Endothelial cell of umbilical vein (primary cell): ENCODE data around the gene PDSS2. TPM values are rescaled to one million over a fixed set of nuclear protein-coding genes. Genes with fewer than 3 reads are reported as not detected.

Experiments
- BruUV-seq: library from RNA; stranded (reverse); fragments of 400-500 nt; replicated peaks from 2 replicates; lab custom pipeline; 2021; lab: Mats Ljungman, UMichigan
- CTCF ChIA-PET: fragments of 300-600, 350-600 bp; sonication (Branson Sonifier 250); formaldehyde crosslinking; loops from one replicate; lab custom pipeline; 2021; ENCODE audit warnings: antibody characterized with exemption, inconsistent platforms; lab: Charles Lee
- POLR2A ChIA-PET: fragments of 300-600, 350-600 bp; sonication (Branson Sonifier 250); formaldehyde crosslinking; loops from one replicate; lab custom pipeline; 2021; ENCODE audit warnings: antibody characterized with exemption, inconsistent platforms; lab: Charles Lee
- DNase-seq: peaks from one replicate; pipeline ENCODE4 v3.0.0-alpha.2; 2011; ENCODE audit warnings: low read depth, low spot score
- FAIRE-seq: peaks from 2 replicates; lab custom pipeline; 2011; peaks lifted over from hg19 to GRCh38; lab: Jason Lieb, UNC
- H2AFZ ChIP-seq: 2 replicates; pipeline ENCODE4 v1.6.0; 2012; ENCODE audit warnings: low read depth, low read length, control low read depth, inconsistent platforms
- H3K27ac ChIP-seq: 2 replicates; pipeline ENCODE4 v1.5.1; 2011; ENCODE audit warnings: low read depth, mild to moderate bottlenecking, control low read depth, low read length, moderate library complexity; ENCODE audit not compliant: insufficient read depth
- H3K27me3 ChIP-seq, 2 experiments: 2 replicates each; pipeline versions ENCODE4 v1.6.0 to v1.6.1; 2011; ENCODE audit warnings: low read length in 2 of 2, mixed read lengths in 1 of 2; ENCODE audit not compliant: control insufficient read depth in 2 of 2, insufficient read depth in 2 of 2
- H3K36me3 ChIP-seq, 2 experiments: 2 replicates in 1 of 2; 3 replicates in 1 of 2; pipeline ENCODE4 v1.5.1; 2011; ENCODE audit warnings: low read length in 2 of 2, mild to moderate bottlenecking in 1 of 2, moderate library complexity in 1 of 2; ENCODE audit not compliant: control insufficient read depth in 2 of 2, insufficient read depth in 2 of 2; ENCODE audit errors: extremely low read depth in 1 of 2
- H3K4me1 ChIP-seq: 3 replicates; pipeline ENCODE4 v1.5.1; 2011; ENCODE audit warnings: mild to moderate bottlenecking, low read length; ENCODE audit not compliant: control insufficient read depth, insufficient read depth; ENCODE audit errors: extremely low read depth
- H3K4me2 ChIP-seq: 2 replicates; pipeline ENCODE4 v1.6.1; 2011; ENCODE audit warnings: low read length, control low read depth, mixed read lengths; ENCODE audit not compliant: insufficient read depth
- H3K4me3 ChIP-seq, 3 experiments: fragments of 200-600 bp in 1 of 3; sonication (generic), shearing (Covaris generic) in 1 of 3; replicated peaks in 1 of 3; 2 replicates each; pipeline ENCODE4 v1.5.1; 2011 to 2016; ENCODE audit warnings: control low read depth in 3 of 3, low read length in 3 of 3, mild to moderate bottlenecking in 2 of 3, inconsistent platforms in 1 of 3, low read depth in 1 of 3, moderate library complexity in 1 of 3; ENCODE audit not compliant: insufficient read depth in 1 of 3
- H3K79me2 ChIP-seq: 2 replicates; pipeline ENCODE4 v1.6.0; 2012; ENCODE audit warnings: low read length, inconsistent platforms; ENCODE audit not compliant: control insufficient read depth, insufficient read depth
- H3K9ac ChIP-seq: replicated peaks from 2 replicates; pipeline ENCODE3; 2011; ENCODE audit warnings: low read length, control low read depth; ENCODE audit not compliant: insufficient read depth; ENCODE audit errors: extremely low read depth
- H3K9me1 ChIP-seq: replicated peaks from 3 replicates; pipeline ENCODE4 v1.6.0; 2011; ENCODE audit warnings: mild to moderate bottlenecking, low read length; ENCODE audit not compliant: control insufficient read depth, insufficient read depth; ENCODE audit errors: extremely low read depth
- H3K9me3 ChIP-seq: replicated peaks from 2 replicates; pipeline ENCODE4 v1.5.1; 2012; ENCODE audit warnings: low read length, inconsistent platforms; ENCODE audit not compliant: control insufficient read depth, insufficient read depth
- H4K20me1 ChIP-seq: replicated peaks from 2 replicates; pipeline ENCODE3; 2011; ENCODE audit warnings: mild to moderate bottlenecking, low read length; ENCODE audit not compliant: control insufficient read depth, insufficient read depth; ENCODE audit errors: extremely low read depth
- EZH2 ChIP-seq: IDR thresholded peaks from 2 replicates; pipeline ENCODE4 v1.6.1; 2012; ENCODE audit warnings: borderline replicate concordance, low read depth, mild to moderate bottlenecking, moderate library complexity, low read length, inconsistent platforms; ENCODE audit not compliant: severe bottlenecking
- FOS ChIP-seq: IDR thresholded peaks from 2 replicates; pipeline ENCODE4 v1.6.1; 2011; ENCODE audit warnings: mild to moderate bottlenecking, low read length, moderate library complexity, borderline replicate concordance; ENCODE audit not compliant: insufficient read depth
- GATA2 ChIP-seq: IDR thresholded peaks from 2 replicates; pipeline ENCODE4 v1.7.0; 2011; ENCODE audit warnings: low read depth, mild to moderate bottlenecking, moderate library complexity, mixed read lengths, low read length; ENCODE audit not compliant: insufficient read length, insufficient read depth
- JUN ChIP-seq: IDR thresholded peaks from 2 replicates; pipeline ENCODE4 v1.6.1; 2011; ENCODE audit warnings: borderline replicate concordance, low read depth; ENCODE audit not compliant: insufficient read length, insufficient read depth
- MYC ChIP-seq: IDR thresholded peaks from one replicate; pipeline ENCODE4 v1.6.1; 2011; ENCODE audit warnings: mild to moderate bottlenecking, low read depth, low read length
- POLR2A ChIP-seq: IDR thresholded peaks from 2 replicates; pipeline ENCODE4 v1.6.1; 2012; ENCODE audit warnings: low read depth, mild to moderate bottlenecking, control low read depth, low read length
- POLR2AphosphoS5 ChIP-seq: IDR thresholded peaks from 2 replicates; pipeline ENCODE4 v1.6.1; 2012; ENCODE audit warnings: low read depth, mild to moderate bottlenecking, control low read depth, low read length, moderate library complexity; ENCODE audit not compliant: insufficient read depth
- dilution Hi-C: fragments of 300-500 bp; cut with MboI; formaldehyde crosslinking; loops from one replicate; pipeline ENCODE4 v1.15.0; 2019; ENCODE audit warnings: low sequenced_read_pairs; ENCODE audit not compliant: extremely low pct_ligation_motif_present
- intact Hi-C: fragments of 100-400 bp; cut with micrococcal nuclease; formaldehyde crosslinking; loops from one replicate; pipeline ENCODE4 v1.10.0; 2022
- polyA plus RNA-seq, 4 experiments: library from polyadenylated mRNA; depleted of rRNA in 3 of 4; stranded (reverse) in 3 of 4; unstranded in 1 of 4; fragments of >200 nt; gene quantifications; 2 replicates each; pipeline versions ENCODE4 v1.2.1 to v1.2.3, GENCODE V29; 2011 to 2012; ENCODE audit warnings: missing spikeins in 1 of 4
- total RNA-seq: library from RNA; stranded (reverse); gene quantifications from 2 replicates; pipeline ENCODE4 v1.2.3, GENCODE V29; 2021
- TF ChIP-seq, protein P1 (sequence below): IDR thresholded peaks from 2 replicates; pipeline ENCODE4 v1.6.1; 2011; ENCODE audit not compliant: insufficient read depth, insufficient read length
- TF ChIP-seq, protein P2 (sequence below), 2 donors: IDR thresholded peaks; 1 replicate in 1 of 2; 2 replicates in 1 of 2; pipeline ENCODE4 v1.5.1; 2011; ENCODE audit warnings: low read length in 2 of 2, mild to moderate bottlenecking in 2 of 2, moderate library complexity in 2 of 2, control low read depth in 1 of 2, inconsistent platforms in 1 of 2, low read depth in 1 of 2; ENCODE audit not compliant: insufficient read depth in 1 of 2; ENCODE audit errors: extremely low read depth in 1 of 2

The PDSS2 gene
- total and polyA plus RNA-seq, 2 donors (not counting 3 experiments of a cell fraction or from before 2014, with no cell fraction given), result 7.6 to 9.3 TPM

DNA sequence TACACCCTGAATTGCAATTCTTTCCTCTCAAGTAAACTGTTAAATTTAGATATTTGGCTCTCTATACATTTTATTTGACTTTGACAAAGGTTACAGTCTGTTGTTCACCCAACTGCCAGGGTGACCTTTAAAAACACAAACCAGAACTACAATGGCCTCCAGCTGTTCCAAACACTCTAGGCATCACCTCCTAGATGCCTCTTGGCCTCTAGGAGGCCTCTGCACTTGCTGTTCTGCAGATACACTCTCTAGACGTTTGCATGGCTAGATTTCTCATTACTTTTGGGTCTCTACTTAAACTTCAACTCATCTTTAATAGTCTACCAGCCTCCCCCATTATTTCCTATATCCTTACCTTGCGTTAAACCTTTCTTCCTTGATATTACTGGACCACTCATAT is 241.2 kb downstream of the PDSS2 start:
- no peak overlapping the region for H3K4me3 ChIP-seq
- H4K20me1 ChIP-seq, result no peaks in the 10 kb centered on the region
- CTCF ChIA-PET, result no interaction called here
- dilution Hi-C loops, result no loop called here
- H3K27me3 ChIP-seq, result no peaks in the 10 kb centered on the region
- H3K9me1 ChIP-seq, result no peaks in the 10 kb centered on the region
- DNase-seq, result no peak
- H2AFZ ChIP-seq, result no peak overlapping the region
- TF ChIP-seq EZH2 (no peak), FOS (no peak), POLR2AphosphoS5 (no peak), MYC (no peak), GATA2 (no peak), JUN (no peak), POLR2A (no peak)
- TF ChIP-seq, protein P1, sequence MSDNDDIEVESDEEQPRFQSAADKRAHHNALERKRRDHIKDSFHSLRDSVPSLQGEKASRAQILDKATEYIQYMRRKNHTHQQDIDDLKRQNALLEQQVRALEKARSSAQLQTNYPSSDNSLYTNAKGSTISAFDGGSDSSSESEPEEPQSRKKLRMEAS, result no peak
- TF ChIP-seq, protein P2, sequence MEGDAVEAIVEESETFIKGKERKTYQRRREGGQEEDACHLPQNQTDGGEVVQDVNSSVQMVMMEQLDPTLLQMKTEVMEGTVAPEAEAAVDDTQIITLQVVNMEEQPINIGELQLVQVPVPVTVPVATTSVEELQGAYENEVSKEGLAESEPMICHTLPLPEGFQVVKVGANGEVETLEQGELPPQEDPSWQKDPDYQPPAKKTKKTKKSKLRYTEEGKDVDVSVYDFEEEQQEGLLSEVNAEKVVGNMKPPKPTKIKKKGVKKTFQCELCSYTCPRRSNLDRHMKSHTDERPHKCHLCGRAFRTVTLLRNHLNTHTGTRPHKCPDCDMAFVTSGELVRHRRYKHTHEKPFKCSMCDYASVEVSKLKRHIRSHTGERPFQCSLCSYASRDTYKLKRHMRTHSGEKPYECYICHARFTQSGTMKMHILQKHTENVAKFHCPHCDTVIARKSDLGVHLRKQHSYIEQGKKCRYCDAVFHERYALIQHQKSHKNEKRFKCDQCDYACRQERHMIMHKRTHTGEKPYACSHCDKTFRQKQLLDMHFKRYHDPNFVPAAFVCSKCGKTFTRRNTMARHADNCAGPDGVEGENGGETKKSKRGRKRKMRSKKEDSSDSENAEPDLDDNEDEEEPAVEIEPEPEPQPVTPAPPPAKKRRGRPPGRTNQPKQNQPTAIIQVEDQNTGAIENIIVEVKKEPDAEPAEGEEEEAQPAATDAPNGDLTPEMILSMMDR (IDR thresholded peaks at IDR 0.05; ENCODE audit: extremely low read depth in 1 of 2, insufficient read depth in 1 of 2, low read depth in 1 of 2, low read length in 2 of 2), result no peak
- POLR2A ChIA-PET, result no interaction called here
- H3K4me2 ChIP-seq, result no peak overlapping the region
- no peaks in the 10 kb centered on the region for H3K79me2 ChIP-seq
- H3K9me3 ChIP-seq, result no peaks in the 10 kb centered on the region
- BruUV-seq, result no TSS peak
- H3K4me1 ChIP-seq, result no peaks in the 10 kb centered on the region
- no peaks in the 10 kb centered on the region for H3K36me3 ChIP-seq
- no peak overlapping the region for H3K9ac ChIP-seq
- H3K27ac ChIP-seq, result no peak overlapping the region
- intact Hi-C loops, result no loop called here
- FAIRE-seq, result no peak
